ENCODE measurements around the gene NRCAM. TPM values are rescaled to one million over a fixed set of nuclear protein-coding genes. Genes with fewer than 3 reads are reported as not detected.

The NRCAM gene
- total RNA-seq, 2 experiments from 2014 or later: 3.4 to 7.0 TPM

GRCh38 chr7:108316708-108317107 lies 139.5 kb downstream of the NRCAM start:
- Histone ChIP-seq H3K36me3 (ENCODE audit: insufficient read depth, low read length) (no peaks in the 10 kb centered on the region), H3K4me3 (ENCODE audit: low read length) (no peak overlapping the region), H3K27me3 (ENCODE audit: control insufficient read depth in 1 of 2, insufficient read depth in 2 of 2, low read length in 2 of 2) (no peaks in the 10 kb centered on the region), H3K27ac (ENCODE audit: low read depth in 1 of 2, low read length in 2 of 2) (no peak overlapping the region), H3K9me3 (ENCODE audit: control insufficient read depth in 1 of 2, insufficient read depth in 1 of 2, low read length in 2 of 2) (peaks cover 0 to 5% of the 10 kb centered on the region in 2 experiments), H3K4me1 (ENCODE audit: insufficient read depth, low read length) (no peaks in the 10 kb centered on the region)
- Mint-ChIP-seq H3K27ac (no peak overlapping the region), H3K27me3 (no peaks in the 10 kb centered on the region), H3K9me3 (no peaks in the 10 kb centered on the region), H3K36me3 (ENCODE audit: low read depth) (no peaks in the 10 kb centered on the region), H3K4me1 (ENCODE audit: low read depth) (no peaks in the 10 kb centered on the region), H3K4me3 (no peak overlapping the region)
- DNase-seq: no peak
- ATAC-seq (ENCODE audit: poor library complexity): no peak
- CTCF ChIA-PET: no interaction called here
- TF ChIP-seq, protein P1, sequence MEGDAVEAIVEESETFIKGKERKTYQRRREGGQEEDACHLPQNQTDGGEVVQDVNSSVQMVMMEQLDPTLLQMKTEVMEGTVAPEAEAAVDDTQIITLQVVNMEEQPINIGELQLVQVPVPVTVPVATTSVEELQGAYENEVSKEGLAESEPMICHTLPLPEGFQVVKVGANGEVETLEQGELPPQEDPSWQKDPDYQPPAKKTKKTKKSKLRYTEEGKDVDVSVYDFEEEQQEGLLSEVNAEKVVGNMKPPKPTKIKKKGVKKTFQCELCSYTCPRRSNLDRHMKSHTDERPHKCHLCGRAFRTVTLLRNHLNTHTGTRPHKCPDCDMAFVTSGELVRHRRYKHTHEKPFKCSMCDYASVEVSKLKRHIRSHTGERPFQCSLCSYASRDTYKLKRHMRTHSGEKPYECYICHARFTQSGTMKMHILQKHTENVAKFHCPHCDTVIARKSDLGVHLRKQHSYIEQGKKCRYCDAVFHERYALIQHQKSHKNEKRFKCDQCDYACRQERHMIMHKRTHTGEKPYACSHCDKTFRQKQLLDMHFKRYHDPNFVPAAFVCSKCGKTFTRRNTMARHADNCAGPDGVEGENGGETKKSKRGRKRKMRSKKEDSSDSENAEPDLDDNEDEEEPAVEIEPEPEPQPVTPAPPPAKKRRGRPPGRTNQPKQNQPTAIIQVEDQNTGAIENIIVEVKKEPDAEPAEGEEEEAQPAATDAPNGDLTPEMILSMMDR (IDR thresholded peaks at IDR 0.05): no peak
- intact Hi-C loops (cut with DNase I, micrococcal nuclease): no loop called here
- POLR2A ChIA-PET: no interaction called here

DNA sequence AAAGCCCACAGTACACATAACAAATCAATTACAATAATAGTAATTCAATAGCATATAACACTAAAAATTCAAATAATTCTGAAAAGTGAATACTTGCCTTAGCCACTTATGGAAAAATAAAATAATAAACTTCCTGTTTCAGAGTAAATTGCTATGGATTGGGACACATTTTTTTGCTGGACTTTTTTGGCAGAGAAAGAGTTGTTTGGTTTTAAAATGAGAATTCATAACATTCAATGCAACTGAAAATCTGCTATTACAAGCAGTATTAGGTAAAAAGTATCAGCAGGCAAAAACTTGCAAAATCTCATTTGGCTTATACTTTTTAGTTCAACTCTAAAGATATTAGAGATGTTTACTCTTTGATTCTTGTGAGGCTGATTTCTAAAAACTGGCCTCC lies 141.7 kb downstream of the NRCAM start:
- H3K9me3 Mint-ChIP-seq: no peaks in the 10 kb centered on the region
- H3K4me3 Mint-ChIP-seq: no peak overlapping the region
- H3K36me3 Mint-ChIP-seq (ENCODE audit: low read depth): no peaks in the 10 kb centered on the region
- H3K4me1 Mint-ChIP-seq (ENCODE audit: low read depth): no peaks in the 10 kb centered on the region
- DNase-seq: no peak
- Histone ChIP-seq H3K4me3 (ENCODE audit: low read length) (no peak overlapping the region), H3K9me3 (ENCODE audit: control insufficient read depth in 1 of 2, insufficient read depth in 1 of 2, low read length in 2 of 2) (peaks cover 0 to 5% of the 10 kb centered on the region in 2 experiments), H3K36me3 (ENCODE audit: insufficient read depth, low read length) (no peaks in the 10 kb centered on the region), H3K27ac (ENCODE audit: low read depth in 1 of 2, low read length in 2 of 2) (no peak overlapping the region), H3K27me3 (ENCODE audit: control insufficient read depth in 1 of 2, insufficient read depth in 2 of 2, low read length in 2 of 2) (no peaks in the 10 kb centered on the region), H3K4me1 (ENCODE audit: insufficient read depth, low read length) (no peaks in the 10 kb centered on the region)
- TF ChIP-seq, protein P1 (IDR thresholded peaks at IDR 0.05): no peak
- ATAC-seq (ENCODE audit: poor library complexity): no peak
- no peak overlapping the region for H3K27ac Mint-ChIP-seq
- H3K27me3 Mint-ChIP-seq: no peaks in the 10 kb centered on the region
- POLR2A ChIA-PET: no interaction called here
- intact Hi-C loops (cut with DNase I, micrococcal nuclease): no loop called here
- CTCF ChIA-PET: no interaction called here

DNA sequence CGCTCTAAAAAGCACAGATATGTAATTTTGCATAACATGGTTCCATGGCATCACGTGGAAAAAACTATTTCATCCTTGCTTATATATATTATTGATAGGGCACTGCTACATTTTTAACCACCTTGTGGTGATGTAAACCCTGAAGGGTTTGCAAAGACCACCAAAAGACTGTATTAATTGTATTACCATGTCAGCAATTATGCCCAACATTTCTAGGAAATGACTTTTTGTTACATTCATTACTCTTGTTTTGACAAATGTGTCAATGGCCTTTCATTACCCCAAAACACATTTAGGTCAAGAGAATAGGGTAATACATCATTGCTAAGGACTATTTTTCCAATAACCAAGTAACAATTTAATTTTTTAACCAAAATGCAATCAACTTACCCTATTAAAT lies 142.2 kb downstream of the NRCAM start:
- intact Hi-C loops (cut with DNase I, micrococcal nuclease): no loop called here
- Mint-ChIP-seq H3K27ac (no peak overlapping the region), H3K4me3 (no peak overlapping the region), H3K9me3 (no peaks in the 10 kb centered on the region), H3K27me3 (no peaks in the 10 kb centered on the region), H3K36me3 (ENCODE audit: low read depth) (no peaks in the 10 kb centered on the region), H3K4me1 (ENCODE audit: low read depth) (no peaks in the 10 kb centered on the region)
- Histone ChIP-seq H3K4me3 (ENCODE audit: low read length) (no peak overlapping the region), H3K27me3 (ENCODE audit: control insufficient read depth in 1 of 2, insufficient read depth in 2 of 2, low read length in 2 of 2) (no peaks in the 10 kb centered on the region), H3K36me3 (ENCODE audit: insufficient read depth, low read length) (no peaks in the 10 kb centered on the region), H3K4me1 (ENCODE audit: insufficient read depth, low read length) (no peaks in the 10 kb centered on the region), H3K27ac (ENCODE audit: low read depth in 1 of 2, low read length in 2 of 2) (no peak overlapping the region), H3K9me3 (ENCODE audit: control insufficient read depth in 1 of 2, insufficient read depth in 1 of 2, low read length in 2 of 2) (peaks cover 0 to 5% of the 10 kb centered on the region in 2 experiments)
- ChIA-PET CTCF (no interaction called here), POLR2A (no interaction called here)
- ATAC-seq (ENCODE audit: poor library complexity): no peak
- TF ChIP-seq, protein P1 (IDR thresholded peaks at IDR 0.05): no peak
- no peak for DNase-seq
